ENCODE measurements around the gene MOV10L1.

MOV10L1 gene

DNA sequence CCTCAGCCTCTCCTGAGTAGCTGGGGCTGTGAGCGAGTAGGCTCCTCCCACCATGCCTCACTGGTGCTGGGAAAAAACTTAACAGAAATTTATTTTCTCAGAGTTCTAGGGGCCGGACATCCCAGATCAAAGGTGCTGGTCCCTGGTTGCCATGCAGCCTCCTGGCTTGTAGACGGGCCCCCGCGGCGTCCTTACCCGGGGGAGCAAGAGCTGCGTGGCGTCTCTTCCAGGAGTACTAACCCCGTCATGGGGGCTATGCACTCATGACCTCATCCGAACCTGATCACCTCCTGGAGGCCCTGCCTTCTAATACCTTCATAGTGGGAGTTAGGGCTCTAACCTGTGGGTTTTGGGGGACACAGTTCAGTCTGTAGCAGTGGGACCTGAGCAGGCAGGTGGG is 98.5 kb downstream of the MOV10L1 start:
- DNase-seq (ENCODE audit: low read depth in 2 of 2), result no peak

DNA sequence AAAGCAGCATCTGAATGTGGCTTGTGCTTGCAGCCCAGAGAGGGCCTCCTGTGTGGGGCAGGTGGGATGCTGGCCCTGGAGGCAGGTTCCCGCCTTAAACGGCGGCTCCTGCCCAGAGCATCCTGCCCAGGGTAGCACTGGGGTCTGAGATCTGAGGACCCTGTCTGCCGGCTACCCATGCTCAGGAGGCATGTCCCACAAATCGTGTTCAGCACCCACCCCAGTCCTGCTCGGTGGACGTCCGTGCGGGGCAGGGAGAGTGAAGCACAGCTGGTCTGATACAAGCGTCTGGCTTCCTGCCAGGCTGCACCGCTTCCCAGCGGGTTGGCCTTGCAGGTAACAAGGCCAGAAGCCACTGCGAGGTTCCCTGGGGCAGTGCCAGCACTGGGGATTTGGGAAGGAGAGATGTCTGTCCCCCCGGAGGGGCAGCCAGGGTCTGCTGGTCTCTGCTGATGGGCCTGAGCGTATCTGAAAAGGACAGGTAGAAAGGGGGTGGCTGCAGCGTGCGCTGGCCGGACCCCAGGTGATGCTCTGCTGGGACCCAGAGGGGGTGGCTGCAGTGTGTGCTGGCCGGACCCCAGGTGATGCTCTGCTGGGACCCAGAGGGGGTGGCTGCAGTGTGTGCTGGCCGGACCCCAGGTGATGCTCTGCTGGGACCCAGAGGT is 99.5 kb downstream of the MOV10L1 start:
- no peak for DNase-seq (ENCODE audit: low read depth in 2 of 2)

DNA sequence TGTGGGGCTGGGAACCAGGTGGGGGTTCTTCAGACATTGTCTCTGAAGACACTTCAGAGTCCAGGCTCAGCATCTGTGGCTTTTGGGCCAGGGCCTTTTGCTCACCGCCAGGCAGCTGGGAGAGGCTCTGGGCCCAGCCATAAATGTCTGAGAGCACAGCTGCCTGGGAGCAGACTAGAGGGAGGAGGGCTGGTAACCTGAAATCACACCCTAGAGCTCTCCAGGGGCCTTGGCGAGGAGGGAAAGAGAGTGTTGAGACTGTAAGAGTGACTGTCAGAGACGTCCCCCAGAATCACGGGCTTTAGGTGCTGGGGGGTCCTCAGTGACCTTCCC is 100.0 kb downstream of the MOV10L1 start:
- no peak for DNase-seq (ENCODE audit: low read depth in 2 of 2)

DNA sequence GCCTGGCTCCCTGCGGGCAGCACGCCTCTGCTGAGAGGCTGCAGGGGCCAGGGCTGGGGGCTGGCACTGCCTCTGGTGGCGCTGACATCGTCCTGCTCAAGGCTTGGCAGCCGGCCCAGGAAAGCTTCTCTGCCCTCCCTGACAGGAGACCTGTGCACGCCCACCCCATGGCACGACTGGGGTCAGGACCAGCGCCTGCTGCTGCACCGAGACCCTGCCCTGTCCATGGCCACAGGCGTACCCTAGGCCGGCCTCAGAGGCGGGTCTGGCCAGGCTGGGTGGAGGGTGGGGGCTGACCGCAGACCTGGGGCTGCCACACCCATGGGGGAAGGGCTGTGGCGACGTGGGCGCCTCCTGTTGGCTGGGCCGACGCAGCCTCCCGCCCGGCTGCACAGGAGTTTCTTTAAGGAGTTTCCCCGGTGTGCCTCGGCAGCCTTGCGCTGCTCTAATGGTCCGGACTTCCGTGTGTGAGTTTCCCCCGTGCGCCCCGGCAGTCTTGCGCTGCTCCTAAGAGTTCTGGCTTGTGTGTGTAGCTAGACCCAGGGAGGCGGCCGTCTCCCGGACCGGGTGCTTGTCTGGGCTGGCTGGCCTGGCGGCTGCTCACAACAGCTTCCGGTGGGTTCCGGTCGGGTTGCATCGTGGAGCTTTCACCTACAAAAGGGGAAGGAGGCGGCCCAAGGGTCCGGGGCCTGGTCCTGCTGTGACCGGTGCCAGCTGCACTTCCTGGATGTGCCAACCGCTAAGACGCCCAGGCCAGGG is 100.6 kb downstream of the MOV10L1 start:
- DNase-seq (ENCODE audit: low read depth in 2 of 2), result peak; percentile 44 to 75

DNA sequence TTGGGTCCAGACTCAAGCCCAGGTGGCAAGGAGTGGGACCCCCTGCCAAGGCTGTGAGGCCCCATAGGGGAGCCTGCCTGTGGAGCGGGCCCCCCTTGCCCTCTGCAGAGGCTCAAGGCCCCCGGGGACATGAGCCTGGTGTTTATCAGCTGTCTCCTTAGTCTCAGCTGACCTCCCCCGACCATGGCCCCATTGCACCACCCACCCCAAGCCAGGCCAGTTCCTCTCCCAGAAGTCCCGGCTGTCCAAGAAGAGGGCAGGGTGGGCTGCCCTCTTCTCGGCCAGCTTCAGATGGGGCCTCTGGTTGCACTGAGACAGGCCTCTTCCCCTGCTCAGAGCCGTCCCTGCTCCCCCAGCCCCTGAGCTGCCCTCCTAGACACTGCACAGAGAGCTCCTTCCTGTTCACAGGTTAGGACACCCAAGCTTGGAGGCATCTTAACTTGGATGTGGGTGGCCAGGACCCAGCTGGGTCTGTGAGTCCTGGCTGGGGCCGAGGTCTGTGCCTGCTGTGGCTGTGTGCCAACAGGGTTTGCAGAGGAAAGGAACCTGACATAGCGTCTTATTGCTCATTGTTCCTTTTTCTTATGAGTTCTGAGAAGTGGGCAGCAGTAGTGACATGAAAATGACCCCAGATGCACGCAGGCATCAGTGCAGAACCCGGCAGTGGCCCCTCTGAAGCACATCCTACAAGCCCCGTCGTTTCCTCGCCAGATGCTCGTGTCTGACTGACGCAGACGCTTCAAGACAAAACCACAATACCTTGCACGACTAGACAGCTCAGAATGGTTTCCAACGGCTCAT is 101.3 kb downstream of the MOV10L1 start:
- DNase-seq (ENCODE audit: low read depth in 2 of 2), result peak; percentile 65 to 67

DNA sequence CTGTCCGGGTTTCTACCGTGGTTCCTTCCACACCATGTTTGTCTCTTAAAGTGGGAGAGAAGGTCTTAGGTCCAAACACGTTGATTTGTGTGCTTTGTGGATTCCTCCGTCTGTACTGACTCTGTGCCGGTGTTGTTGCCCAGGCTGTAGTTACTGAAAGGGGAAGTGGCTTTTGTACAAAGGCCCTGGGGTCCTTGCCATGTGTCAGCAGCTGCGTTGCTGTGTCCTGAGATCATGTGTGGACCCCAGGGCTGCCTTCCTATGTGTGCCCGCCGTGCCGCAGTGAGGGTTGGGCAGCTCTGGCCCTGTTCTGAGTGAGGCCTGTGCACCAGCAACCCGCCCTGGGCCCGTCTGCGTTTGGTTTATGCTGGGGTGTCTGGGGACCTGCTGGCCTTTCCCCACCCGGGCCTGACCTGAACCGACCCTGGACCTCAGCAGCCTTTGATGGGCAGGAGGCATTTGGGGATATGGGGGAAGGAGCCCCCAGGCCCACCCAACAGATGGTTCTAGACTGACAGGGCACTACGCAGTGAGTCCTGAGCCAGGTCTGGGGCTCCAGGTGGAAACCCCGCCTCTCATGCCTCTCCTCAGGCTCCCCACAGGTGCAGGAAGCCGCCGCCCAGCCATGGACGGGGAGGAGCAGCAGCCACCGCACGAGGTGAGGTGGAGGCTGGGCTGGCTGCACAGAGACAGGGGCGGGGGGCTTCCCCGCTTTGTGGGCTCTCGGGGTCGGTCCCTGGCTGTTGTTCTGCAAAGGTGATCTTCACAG is 102.8 kb downstream of the MOV10L1 start:
- no peak for DNase-seq (ENCODE audit: low read depth in 2 of 2)

DNA sequence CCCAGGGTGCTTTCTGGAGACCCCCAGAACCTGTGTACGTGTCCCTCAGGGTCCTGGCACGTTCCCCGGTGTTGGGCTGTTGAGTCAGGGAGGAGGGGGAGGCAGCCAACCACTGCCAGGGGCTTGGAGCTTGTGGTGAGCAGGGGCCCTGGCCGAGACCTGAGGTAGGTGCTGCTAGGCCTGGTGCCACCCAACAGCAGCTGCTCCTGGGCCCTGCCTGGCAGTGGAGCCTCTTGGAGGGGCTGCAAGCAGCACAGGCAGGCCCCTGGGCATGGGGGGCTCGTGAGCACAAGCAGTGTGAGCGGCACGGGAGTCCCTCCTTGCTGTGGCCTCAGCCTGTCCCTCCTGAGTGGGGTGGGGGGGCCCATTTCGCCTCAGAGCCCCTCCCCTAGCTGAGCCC is 103.8 kb downstream of the MOV10L1 start:
- no peak for DNase-seq (ENCODE audit: low read depth in 2 of 2)

DNA sequence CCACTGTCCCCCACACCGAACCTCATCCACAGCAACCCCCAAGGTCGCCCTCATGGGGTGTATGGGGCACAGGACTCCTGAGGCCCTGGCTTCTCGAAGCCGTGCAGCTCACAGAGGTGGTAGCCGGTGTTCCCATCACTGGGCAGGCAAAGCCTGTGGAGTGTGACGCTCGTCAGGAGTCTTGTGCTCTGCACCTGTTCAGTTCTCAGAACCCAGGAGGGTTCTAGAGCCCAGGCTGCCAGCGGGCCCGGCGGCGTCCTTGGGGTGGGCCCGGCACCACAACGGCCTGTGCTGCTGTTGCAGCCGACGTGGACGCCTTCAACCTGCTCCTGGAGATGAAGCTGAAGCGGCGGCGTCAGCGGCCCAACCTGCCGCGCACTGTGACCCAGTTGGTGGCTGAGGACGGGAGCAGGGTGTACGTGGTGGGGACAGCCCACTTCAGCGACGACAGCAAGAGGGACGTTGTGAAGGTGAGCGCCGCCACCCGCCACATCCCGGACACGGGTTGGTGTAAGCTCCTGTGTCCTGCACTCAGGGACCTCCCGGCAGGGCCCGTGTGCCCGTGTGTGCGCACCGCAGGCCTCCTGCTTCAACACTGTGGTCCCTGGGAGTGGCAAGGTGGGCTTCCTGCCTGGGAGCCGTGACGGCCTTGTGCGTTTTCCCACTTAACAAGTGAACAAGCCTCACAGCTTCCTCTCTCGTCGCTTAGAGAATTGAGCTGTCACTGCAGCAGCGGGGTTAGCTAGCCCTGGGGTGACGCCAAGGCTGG is 104.4 kb downstream of the MOV10L1 start:
- DNase-seq (ENCODE audit: low read depth in 2 of 2), result no peak

DNA sequence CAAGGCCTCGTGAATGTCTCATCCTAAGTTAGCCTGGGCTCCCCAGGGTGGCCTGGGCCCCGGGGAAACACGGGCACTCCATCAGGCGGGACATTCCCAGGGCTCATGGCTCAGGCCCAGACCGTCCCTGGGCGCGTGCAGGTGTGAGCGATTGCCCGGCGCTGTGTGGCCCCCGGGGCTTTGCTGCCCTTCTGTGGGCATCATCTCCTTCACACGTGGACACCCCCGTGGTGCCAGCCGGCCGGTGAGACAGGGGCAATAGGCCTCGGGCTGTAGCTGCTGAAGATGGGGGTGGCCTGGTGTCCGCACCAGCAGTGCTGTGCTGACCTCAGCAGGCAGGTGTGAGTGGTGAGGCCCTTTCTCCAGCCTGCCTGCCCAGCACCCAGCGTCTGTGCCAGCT is 106.5 kb downstream of the MOV10L1 start:
- no peak for DNase-seq (ENCODE audit: low read depth in 2 of 2)

DNA sequence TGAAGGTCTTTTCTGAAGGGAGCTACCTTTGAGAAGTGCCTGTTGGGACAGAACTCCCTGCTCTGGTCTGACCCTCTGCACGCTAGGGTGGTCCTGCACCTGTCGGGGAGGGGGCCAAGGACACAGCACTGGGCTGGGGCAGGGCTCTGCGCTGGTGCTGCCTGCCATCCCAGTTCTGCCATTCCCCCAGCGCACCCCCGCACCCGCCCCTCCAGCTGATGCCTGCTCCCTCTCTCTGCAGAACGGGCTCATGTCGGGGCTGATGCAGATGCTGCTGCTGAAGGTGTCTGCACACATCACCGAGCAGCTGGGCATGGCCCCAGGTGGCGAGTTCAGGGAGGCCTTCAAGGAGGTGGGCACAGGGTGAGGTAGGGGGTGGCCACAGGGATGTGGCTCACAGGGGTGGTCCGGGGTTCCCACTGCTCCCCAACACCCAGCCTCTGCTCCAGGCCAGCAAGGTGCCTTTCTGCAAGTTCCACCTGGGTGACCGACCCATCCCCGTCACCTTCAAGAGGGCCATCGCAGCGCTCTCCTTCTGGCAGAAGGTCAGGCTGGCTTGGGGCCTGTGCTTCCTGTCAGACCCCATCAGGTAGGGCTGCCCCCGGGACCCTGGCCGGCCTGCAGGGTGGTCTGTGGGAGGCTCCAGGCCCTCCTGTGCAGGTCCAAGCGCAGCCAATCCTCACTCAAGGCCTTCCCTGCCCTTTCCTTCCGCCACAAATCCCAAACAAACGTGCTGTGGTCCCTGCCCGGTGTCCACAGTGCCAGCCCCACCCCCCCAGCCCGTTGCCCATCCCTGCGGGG is 107.4 kb downstream of the MOV10L1 start:
- no peak for DNase-seq (ENCODE audit: low read depth in 2 of 2)

DNA sequence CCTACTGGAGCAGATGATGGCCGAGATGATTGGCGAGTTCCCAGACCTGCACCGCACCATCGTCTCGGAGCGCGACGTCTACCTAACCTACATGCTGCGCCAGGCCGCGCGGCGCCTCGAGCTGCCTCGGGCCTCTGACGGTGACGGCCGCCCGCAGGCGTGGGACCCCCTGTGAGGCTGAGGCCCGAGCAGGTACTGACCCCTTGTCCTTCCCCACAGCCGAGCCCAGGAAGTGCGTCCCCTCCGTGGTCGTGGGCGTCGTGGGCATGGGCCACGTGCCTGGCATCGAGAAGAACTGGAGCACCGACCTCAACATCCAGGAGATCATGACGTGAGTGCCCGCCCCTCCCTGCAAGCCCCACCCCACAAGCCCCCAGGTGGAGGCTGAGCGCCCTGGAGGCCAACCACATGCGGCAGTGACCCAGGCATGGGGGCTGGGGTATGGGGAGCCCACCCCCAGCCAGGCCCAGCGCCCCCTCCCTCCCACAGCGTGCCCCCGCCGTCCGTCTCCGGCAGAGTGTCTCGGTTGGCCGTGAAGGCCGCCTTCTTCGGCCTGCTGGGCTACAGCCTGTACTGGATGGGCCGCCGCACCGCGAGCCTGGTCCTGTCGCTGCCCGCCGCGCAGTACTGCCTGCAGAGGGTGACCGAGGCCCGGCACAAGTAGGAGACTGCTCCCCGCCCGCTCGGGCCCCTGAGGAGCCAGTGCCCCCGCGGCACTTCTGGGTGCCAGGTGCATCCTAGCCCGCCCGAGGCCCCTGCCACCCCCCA is 108.2 kb downstream of the MOV10L1 start:
- DNase-seq (ENCODE audit: low read depth in 2 of 2), result no peak

DNA sequence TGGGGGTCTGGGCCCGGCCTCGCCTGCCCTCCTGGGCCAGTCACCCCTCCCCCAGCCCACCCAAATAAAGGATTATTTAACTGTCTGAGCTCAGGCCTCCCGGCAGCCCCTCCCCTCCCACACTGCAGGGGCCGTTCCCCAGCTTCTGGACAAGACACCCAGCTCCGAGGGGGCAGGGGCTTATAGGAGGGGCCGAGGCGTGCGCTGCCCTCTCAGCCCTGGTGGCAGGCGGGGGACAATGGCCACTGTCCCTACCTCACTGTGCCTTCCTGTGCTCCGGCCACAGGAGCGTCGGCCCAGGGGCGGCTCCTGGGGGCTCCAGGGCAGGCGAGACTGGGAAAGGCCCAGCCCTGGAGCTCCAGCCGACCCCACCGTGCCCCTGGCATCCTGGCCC is 108.8 kb downstream of the MOV10L1 start:
- DNase-seq (ENCODE audit: low read depth in 2 of 2), result no peak

DNA sequence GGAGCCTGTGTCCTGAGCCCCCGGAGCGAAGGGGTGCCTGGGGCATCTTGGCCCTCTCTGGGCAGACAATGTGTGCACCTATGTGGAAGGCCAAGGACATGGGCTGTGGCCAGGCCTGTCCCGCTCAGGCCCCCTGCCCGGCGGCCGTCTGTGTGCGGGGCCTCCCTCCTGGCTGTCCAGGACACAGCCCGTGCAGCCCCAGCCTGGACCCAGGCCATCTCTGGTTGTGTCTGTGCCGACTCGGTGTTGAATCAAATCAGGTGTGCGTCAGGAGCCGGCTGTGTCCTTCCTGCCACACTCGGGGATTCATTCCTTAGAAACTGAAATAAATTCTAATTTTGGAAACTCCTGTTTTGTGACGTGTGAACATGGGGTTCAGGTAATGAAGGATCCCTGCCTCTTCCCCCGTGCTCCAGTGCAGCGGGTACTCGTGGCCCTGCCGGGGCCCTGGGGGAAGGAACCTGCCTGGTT is 109.5 kb downstream of the MOV10L1 start:
- DNase-seq (ENCODE audit: low read depth in 2 of 2), result no peak

DNA sequence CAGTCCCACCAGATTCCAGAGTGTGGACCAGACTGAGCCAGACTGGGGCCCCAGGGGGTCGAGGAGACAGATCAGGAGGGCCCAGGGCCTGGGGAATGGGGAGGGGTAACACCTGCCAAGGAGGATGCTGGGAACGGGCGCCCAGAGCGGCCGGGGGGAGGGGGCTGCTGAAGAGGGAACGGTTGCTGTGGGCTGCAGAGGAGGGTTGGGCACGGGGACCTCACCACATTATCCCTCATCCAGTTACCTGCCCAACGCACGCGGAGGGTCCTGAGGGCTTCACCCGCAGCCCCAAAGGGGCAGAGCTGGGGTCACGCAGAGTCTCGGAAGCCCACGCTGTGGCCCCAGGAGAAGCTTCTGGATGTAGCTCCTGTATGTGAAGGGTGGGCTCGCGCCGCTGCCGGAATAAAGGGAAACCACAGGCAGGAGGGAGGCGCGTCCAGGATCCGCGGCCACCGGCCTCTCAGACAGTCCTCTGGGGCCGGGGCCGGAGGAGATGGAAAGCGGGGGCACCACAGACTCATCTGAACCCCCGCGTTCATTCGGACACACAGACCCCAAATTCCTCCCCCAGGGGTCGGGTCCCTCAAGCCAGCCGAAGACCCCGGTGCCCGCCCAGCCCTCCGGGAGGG is 110.1 kb downstream of the MOV10L1 start:
- no peak for DNase-seq (ENCODE audit: low read depth in 2 of 2)

DNA sequence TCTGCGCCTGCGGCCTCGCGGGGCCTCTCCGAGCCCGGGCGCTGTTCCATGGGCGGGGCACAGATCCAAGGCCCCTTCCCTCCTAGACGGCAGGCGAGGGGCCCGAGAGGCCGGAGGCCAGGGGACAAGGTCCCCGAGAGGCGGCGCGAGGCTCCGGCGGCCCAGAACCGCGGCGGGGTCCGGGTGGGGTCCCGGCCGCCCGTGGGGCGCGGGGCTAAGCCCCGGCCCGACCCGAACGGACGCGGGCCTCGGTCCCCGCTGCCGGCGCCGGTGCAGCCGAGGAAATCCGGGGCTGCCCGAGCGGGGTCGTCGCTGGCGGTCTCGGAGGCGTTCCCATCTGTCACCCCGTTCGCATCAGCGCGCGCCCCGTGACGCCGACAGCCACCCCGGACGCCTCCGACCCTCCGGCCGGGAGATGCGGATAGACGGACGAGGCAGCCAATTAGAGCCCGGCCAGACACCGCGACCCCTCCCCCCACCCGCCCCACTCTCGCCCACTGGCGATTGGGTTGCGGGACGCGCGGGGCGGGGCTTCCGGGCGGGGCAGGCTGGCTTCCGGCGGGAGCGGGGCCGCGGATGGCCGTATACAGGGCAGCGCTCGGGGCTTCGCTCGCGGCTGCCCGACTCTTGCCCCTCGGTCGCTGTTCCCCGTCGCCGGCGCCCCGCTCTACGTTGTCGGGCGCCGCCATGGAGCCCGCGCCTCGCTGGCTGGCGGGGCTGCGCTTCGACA is 110.8 kb downstream of the MOV10L1 start, which contains the start of gene SELENOO:
Gene SELENOO (plus strand): TSS at position 551 of the 730 bp plus-strand sequence. CDS start 26 bp downstream, at position 577.
- peak; percentile 76 to 88 for DNase-seq (ENCODE audit: low read depth in 2 of 2)

DNA sequence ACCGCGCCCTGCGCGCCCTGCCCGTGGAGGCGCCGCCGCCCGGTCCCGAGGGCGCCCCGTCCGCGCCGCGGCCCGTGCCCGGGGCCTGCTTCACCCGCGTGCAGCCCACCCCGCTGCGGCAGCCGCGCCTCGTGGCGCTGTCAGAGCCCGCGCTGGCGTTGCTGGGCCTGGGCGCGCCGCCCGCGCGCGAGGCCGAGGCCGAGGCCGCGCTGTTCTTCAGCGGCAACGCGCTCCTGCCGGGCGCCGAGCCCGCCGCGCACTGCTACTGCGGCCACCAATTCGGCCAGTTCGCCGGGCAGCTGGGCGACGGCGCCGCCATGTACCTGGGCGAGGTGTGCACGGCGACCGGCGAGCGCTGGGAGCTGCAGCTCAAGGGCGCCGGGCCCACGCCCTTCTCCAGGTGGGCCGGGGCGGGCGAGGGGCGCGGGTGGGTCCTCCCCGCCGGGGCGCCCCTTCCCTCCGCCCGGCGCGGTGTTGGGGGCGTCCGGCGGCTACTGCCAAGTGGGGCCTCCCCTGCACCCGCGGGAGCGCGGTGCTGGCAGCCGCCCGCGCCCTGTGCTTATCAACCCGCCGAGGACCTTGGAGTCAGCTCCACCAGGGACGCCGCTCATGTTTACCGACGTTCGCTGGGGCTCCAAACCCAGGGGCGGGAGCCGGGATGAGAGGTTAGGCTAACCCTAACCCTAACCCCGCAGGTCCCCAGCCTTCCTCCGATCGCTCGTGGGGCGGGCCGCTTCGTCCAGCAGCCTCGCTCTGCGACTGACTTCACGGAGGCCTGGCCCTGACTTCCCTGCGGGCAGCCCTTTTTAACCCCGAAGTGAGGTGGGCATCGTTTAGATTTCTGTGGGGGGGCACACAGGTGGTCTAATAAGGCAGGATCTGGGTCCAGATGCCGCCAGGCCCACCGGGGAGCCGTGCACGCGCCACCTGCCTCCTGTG is 111.7 kb downstream of the MOV10L1 start:
- no peak for DNase-seq (ENCODE audit: low read depth in 2 of 2)

DNA sequence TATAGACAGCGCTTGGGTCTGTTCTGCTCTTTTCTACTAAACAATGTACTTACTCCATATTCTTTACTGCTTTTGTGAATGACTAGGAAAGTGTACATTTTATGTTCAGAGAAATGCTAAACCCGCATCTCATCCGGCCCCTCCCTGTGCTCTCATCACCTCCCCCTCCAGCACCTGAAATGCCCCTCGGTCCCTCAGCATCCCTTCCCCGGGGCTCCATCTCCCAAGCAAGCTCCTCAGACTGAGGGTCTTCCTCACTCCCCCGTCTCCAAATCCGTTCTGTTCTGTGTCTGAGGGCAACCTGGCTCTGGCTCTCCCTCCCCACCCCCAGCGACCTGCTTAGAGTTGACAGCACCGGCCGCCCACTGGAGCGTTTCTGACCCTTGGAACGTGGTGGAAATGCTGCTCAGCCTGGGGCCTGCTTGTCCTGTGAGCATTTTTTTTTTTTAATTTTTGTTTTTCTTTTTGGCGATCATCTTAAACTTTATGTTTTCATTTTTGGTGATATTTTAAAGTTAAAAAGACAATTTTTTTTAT is 112.4 kb downstream of the MOV10L1 start:
- no peak for DNase-seq (ENCODE audit: low read depth in 2 of 2)

Data from stimulated activated CD8-positive, alpha-beta memory T cell treated with anti-CD3 and anti-CD28 coated beads, Interleukin-7, amount 100 ng/mL, for 4 hours (primary cell).